ENCODE results near the gene ZNF823.

GRCh38 chr19:11697284-11697855 lies 41.4 kb downstream of the ZNF823 start:
- TF ChIP-seq CTCF (IDR thresholded peaks at IDR 0.05): no peak
- no peak for TF ChIP-seq POLR2A (IDR thresholded peaks at IDR 0.05)
